A673 (cell line): ENCODE measurements around the gene SPESP1.

Source experiments
- CTCF ChIP-seq: fragments of 300-800, 200-600 bp; sonication (generic); conservative IDR thresholded peaks from 2 replicates; pipeline ENCODE4 v1.5.1; 2017; ENCODE audit warnings: low read depth, mild to moderate bottlenecking, antibody characterized with exemption, low read length, moderate library complexity, mixed read lengths
- EZH2 ChIP-seq: fragments of 200-600 bp; sonication (generic); IDR thresholded peaks from 2 replicates; pipeline ENCODE4 v1.6.1; 2017; ENCODE audit warnings: borderline replicate concordance, low read depth, mild to moderate bottlenecking, mixed read lengths, antibody characterized with exemption, low read length; ENCODE audit not compliant: poor library complexity, severe bottlenecking

- TF ChIP-seq CTCF (no peak), EZH2 (no peak)
Measured at GRCh38 chr15:68994981-68995761, 64.8 kb downstream of the SPESP1 start.
